Measurements from ENCODE around the gene SPTAN1. TPM values are rescaled to one million over a fixed set of nuclear protein-coding genes. Genes with fewer than 3 reads are reported as not detected.
"Not testable (repeated sequence)": the region's sequence is repeated elsewhere in the genome, so short reads cannot be mapped to it uniquely, and the experiment has no call there.

SPTAN1 gene
- total RNA-seq, 2 experiments from 2014 or later, result 228 TPM

DNA sequence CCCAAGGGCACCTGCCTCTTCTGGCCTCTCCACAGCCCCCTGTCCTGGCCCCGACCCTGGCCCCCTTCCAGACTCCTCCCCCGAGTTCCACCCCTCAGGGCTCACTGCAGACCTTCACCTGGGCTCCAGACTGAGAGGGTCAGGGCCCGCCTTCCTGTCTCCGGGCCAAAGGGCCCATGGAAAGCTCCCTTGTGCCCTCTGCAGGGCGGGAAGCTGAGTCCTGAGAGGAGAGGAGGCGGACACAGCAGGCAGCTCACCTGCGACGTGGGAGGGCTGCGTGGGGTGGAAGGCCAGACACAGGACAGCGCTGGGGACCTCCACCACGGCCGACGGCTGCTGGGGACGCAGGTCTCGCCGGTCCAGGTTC is 83.6 kb downstream of the SPTAN1 start:
- no peak overlapping the region for H3K4me3 Mint-ChIP-seq
- H3K4me1 Mint-ChIP-seq (ENCODE audit: low read depth), result no peaks in the 10 kb centered on the region
- DNase-seq, result no peak
- H3K27ac Mint-ChIP-seq, result no peak overlapping the region
- H3K9me3 Mint-ChIP-seq, result no peaks in the 10 kb centered on the region
- POLR2A ChIA-PET, result no interaction called here
- peaks cover 27% of the 10 kb centered on the region for H3K36me3 Mint-ChIP-seq
- intact Hi-C loops (cut with micrococcal nuclease), result no loop called here
- H3K27me3 Mint-ChIP-seq, result no peaks in the 10 kb centered on the region
- CTCF ChIA-PET, result interaction anchor here (1.4 kb wide), 1 partner anchor 64 kb away, joined by 4 read pairs; no protein-coding TSS in a partner anchor

DNA sequence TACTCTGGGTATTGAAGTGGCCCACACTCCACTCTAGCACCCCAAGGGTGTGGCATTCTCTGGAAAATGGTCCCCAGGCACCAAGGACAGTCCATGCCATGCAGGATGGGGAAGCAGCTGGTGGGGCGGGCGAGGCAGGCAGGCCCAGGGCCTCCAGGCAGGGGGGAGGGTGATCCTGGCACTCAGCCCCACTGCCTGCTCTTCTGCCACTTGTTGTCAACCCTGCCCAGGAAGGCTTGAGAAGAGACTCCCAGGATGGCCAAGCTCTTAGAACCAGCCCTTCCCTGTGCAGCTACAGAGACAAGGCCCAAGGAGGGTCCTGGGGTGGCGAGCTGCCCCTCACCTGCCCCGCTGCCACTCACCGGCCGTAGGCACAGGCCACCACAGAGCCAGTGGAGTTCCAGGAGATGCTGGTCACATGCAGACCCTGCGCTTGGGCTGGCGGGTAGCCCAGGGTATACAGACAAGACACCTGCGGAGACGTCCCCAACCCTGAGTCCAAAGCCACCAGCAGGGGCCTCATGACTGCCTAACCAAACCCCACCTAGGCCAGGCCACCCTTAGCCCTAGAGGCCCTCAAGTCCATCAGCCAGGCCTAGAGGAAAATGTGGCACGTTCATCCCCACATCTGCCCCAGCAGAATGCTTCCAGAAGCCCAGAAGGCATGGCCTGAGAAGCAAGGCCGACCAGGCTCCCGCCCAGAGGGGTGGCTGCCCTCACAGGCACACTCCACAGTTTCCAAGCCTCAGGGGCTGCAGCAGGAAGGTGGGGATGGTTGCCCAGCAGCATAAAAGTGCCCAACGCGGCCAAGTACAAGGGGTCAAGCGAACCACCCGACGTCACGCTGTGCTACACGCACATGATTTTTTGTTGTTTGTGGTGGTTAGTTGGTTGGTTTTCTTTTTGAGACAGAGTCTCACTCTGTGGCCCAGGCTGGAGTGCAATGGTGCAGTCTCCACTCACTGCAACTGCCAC is 84.5 kb downstream of the SPTAN1 start:
- Mint-ChIP-seq H3K27ac (no peak overlapping the region), H3K27me3 (no peaks in the 10 kb centered on the region), H3K4me3 (no peak overlapping the region), H3K9me3 (no peaks in the 10 kb centered on the region), H3K36me3 (peaks cover 25% of the 10 kb centered on the region), H3K4me1 (ENCODE audit: low read depth) (no peaks in the 10 kb centered on the region)
- ChIA-PET CTCF (no interaction called here), POLR2A (no interaction called here)
- intact Hi-C loops (cut with micrococcal nuclease), result no loop called here
- DNase-seq, result no peak

DNA sequence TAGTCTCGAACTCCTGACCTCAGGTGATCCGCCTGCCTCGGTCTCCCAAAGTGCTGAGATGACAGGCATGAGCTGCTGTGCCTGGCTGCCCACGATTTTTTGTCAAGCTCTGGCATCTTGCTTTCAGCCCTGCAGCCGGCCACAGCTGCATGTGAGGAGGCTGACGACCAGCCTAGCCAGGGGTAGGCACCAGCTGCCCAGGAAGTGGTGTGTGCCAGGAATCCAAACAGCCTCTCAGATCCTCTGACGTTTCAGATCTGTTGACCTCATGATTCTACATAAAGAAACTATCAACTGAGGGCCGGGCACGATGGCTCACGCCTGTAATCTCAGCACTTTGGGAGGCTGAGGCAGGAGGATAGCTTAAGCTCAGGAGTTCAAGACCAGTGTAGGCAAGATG is 85.3 kb downstream of the SPTAN1 start:
- Mint-ChIP-seq H3K27ac (no peak overlapping the region), H3K36me3 (peaks cover 18% of the 10 kb centered on the region)
- CTCF ChIA-PET, result no interaction called here

DNA sequence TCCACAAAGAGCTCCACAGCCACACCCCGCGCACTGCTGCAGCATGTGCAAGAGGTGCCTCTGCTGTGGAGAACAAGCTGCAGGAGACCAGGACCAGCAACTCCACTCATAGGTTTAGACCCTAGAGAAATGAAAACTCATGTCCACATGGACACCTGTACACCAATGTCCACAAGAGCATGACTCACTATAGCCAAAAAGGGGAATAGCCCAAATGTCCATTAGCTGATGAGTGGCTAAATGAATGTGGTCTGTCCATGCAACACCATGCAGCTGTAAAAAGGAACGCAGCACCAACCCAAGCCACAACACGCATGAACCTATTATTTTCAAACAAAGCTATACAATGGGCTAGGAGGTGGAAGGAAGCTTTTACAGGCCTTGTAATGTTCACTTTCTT is 86.2 kb downstream of the SPTAN1 start:
- H3K27ac Mint-ChIP-seq, result no peak overlapping the region
- CTCF ChIA-PET, result interaction anchor here (0.6 to 1.0 kb wide), 2 partner anchors 64 to 262 kb away, joined by 3 read pairs; partner anchors contain the start of gene PKN3

More for the DNA sequence above, 85.3 kb downstream of the SPTAN1 start:
- POLR2A ChIA-PET, result interaction anchor here (1.8 kb wide), 1 partner anchor 11 kb away, joined by 6 read pairs; no protein-coding TSS in a partner anchor
- H3K4me3 Mint-ChIP-seq, result no peak overlapping the region
- no peaks in the 10 kb centered on the region for H3K27me3 Mint-ChIP-seq
- H3K9me3 Mint-ChIP-seq, result no peaks in the 10 kb centered on the region
- H3K4me1 Mint-ChIP-seq (ENCODE audit: low read depth), result no peaks in the 10 kb centered on the region
- DNase-seq, result no peak
- intact Hi-C loops (cut with micrococcal nuclease), result no loop called here

DNA sequence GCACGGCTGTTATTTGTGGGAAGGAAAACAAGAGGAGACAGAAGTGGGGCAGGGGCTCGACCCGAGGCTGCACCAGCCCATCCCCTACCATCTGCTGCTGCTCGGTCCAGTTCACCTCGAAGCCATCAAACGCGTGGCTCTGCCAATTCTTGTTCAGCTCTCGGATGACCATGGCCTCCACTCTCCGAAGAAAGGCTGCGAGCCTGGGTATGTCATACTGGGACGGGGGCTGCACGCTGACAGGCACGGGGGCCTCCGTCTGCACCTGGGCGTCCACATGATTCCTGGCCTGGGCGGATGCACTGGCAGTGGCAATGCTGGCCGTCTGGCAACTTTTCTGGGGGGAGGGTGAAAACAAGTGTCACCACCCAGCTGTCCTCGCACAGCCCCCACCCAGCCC is 88.2 kb downstream of the SPTAN1 start:
- Mint-ChIP-seq H3K4me1 (ENCODE audit: low read depth) (no peaks in the 10 kb centered on the region), H3K9me3 (no peaks in the 10 kb centered on the region), H3K36me3 (peaks cover 6% of the 10 kb centered on the region), H3K4me3 (no peak overlapping the region), H3K27me3 (no peaks in the 10 kb centered on the region), H3K27ac (no peak overlapping the region)
- POLR2A ChIA-PET, result no interaction called here
- CTCF ChIA-PET, result no interaction called here
- DNase-seq, result no peak
- intact Hi-C loops (cut with micrococcal nuclease), result no loop called here

More for the DNA sequence above, 86.2 kb downstream of the SPTAN1 start:
- H3K4me3 Mint-ChIP-seq, result no peak overlapping the region
- no peaks in the 10 kb centered on the region for H3K4me1 Mint-ChIP-seq (ENCODE audit: low read depth)
- H3K9me3 Mint-ChIP-seq, result no peaks in the 10 kb centered on the region
- intact Hi-C loops (cut with micrococcal nuclease), result no loop called here
- DNase-seq, result no peak
- peaks cover 11% of the 10 kb centered on the region for H3K36me3 Mint-ChIP-seq
- H3K27me3 Mint-ChIP-seq, result no peaks in the 10 kb centered on the region
- POLR2A ChIA-PET, result interaction anchor here (0.6 to 1.8 kb wide), 2 partner anchors 10 to 64 kb away, joined by 3 to 6 read pairs; no protein-coding TSS in a partner anchor

DNA sequence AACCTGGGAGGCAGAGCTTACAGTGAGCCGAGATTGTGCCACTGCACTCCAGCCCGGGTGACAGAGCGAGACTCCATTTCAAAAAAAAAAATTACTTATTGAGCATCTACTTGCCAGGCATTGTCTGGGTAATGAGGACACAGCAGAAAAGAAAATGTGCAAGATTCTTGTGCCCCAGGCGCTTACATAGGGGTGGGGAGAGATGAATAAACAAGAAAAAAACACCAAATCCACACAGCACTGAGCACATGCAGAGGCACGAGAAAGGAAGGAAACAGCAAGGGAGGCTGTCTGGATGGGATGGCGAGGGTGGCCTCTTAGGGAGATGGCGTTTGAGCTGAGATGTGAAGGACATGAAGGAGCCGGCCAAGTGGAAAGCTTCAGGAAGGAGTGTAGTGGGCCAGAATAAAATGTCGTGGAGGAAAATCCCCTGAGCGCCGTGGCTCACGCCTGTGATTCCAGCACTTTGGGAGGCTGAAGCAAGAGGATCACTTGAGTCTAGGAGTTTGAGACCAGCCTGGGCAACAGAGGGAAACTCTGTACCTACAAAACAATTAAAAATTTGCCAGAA is 90.4 kb downstream of the SPTAN1 start:
- CTCF ChIA-PET, result no interaction called here
- Mint-ChIP-seq H3K27ac (no peak overlapping the region), H3K9me3 (no peaks in the 10 kb centered on the region), H3K27me3 (no peaks in the 10 kb centered on the region), H3K4me1 (ENCODE audit: low read depth) (no peaks in the 10 kb centered on the region), H3K36me3 (peaks cover 6% of the 10 kb centered on the region), H3K4me3 (no peak overlapping the region)
- POLR2A ChIA-PET, result interaction anchor here (0.7 kb wide), 1 partner anchor 42 kb away, joined by 3 read pairs; no protein-coding TSS in a partner anchor
- intact Hi-C loops (cut with micrococcal nuclease), result no loop called here
- DNase-seq, result no peak

DNA sequence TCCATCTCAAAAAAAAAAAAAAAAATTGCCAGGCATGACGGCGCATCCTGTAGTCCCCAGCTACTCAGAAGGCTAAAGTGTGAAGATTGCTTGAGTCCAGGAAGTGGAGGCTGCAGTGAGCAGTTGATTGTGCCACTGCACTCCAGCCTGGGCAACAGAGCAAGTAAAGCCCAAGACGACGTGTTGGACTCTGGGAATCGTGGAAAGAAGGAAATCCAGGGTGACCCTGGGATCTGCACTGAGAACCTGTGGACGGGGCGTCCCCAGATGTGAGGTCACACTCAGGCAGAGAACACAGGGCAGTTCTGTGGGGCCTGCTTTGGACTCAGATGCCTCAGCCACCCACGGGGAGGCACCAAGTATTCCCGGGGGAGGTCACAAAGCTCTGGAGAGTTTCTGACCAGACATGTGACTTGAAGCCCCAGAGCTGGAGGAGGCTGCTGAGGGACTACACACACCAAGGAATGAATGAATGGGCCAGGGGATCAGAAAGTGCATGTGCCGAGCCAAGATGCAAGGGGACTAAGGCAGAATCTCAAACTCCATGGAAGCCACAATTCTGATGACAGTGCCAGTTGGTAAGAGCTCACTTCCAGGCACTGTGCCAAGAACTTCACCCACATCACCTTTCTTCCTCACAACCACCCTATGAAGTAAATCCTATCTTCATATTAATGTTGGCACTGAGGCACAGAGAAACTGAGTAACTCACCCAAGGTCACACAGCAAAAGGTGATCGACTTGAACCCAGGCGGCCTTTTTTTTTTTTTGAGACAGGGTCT is 91.3 kb downstream of the SPTAN1 start:
- Mint-ChIP-seq H3K9me3 (no peaks in the 10 kb centered on the region), H3K27ac (no peak overlapping the region), H3K27me3 (no peaks in the 10 kb centered on the region), H3K36me3 (peaks cover 3% of the 10 kb centered on the region), H3K4me3 (no peak overlapping the region), H3K4me1 (ENCODE audit: low read depth) (no peaks in the 10 kb centered on the region)
- DNase-seq, result no peak
- POLR2A ChIA-PET, result interaction anchor here (0.7 kb wide), 1 partner anchor 41 kb away, joined by 3 read pairs; no protein-coding TSS in a partner anchor
- intact Hi-C loops (cut with micrococcal nuclease), result no loop called here
- CTCF ChIA-PET, result interaction anchor here (0.6 kb wide), 1 partner anchor 299 kb away, joined by 3 read pairs; no protein-coding TSS in a partner anchor

DNA sequence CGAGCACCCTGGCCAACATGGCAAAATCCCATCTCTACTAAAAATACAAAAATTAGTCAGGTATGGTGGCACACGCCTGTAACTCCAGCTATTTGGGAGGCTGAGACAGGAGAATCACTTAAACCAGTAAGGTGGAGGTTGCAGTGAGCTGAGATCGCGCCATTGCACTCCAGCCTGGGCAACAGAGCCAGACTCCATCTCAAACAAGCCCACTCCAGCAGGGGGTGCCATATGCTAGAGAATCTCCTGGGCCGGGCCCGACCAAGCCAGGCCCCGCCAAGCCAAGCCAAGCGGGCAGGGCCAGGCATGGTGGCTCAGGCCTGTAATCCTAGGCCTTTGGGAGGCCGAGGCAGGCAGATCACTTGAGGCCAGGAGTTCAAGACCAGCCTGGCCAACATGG is 95.8 kb downstream of the SPTAN1 start:
- H3K4me3 Mint-ChIP-seq; H3K27me3 Mint-ChIP-seq; H3K36me3 Mint-ChIP-seq; H3K4me1 Mint-ChIP-seq (ENCODE audit: low read depth); H3K9me3 Mint-ChIP-seq; POLR2A ChIA-PET; H3K27ac Mint-ChIP-seq: not testable (repeated sequence)
- peak; percentile 81 for DNase-seq
- CTCF ChIA-PET, result interaction anchor here (0.6 to 1.7 kb wide), 9 partner anchors 35 to 280 kb away, joined by 3 to 6 read pairs (median 3); partner anchors contain the start of genes ENDOG and ZDHHC12
- intact Hi-C loops (cut with micrococcal nuclease), result loop anchor here (5.0 kb wide), 1 partner anchor 279 kb away; no protein-coding TSS in a partner anchor

DNA sequence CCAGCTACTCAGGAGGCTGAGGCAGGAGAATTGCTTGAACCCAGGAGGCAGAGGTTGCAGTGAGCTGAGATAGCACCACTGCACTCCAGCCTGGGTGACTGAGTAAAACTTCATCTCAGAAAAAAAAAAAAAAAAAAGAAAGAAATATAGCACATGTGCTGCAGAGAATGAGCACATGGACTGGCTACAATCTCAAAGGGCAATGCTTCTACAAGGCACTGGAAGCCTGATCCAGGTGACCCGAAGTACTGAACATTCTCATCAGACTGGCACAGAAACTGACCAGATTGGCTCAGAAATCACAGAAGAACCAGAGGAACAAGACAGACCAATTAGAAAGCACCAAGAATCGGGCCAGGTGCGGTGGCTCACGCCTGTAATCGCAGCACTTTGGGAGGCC is 99.4 kb downstream of the SPTAN1 start:
- intact Hi-C loops (cut with micrococcal nuclease), result no loop called here
- no peaks in the 10 kb centered on the region for H3K36me3 Mint-ChIP-seq
- DNase-seq, result no peak
- H3K27ac Mint-ChIP-seq, result no peak overlapping the region
- POLR2A ChIA-PET, result no interaction called here
- peaks cover 2% of the 10 kb centered on the region for H3K4me1 Mint-ChIP-seq (ENCODE audit: low read depth)
- H3K27me3 Mint-ChIP-seq, result no peaks in the 10 kb centered on the region
- H3K9me3 Mint-ChIP-seq, result no peaks in the 10 kb centered on the region
- no peak overlapping the region for H3K4me3 Mint-ChIP-seq
- CTCF ChIA-PET, result no interaction called here

DNA sequence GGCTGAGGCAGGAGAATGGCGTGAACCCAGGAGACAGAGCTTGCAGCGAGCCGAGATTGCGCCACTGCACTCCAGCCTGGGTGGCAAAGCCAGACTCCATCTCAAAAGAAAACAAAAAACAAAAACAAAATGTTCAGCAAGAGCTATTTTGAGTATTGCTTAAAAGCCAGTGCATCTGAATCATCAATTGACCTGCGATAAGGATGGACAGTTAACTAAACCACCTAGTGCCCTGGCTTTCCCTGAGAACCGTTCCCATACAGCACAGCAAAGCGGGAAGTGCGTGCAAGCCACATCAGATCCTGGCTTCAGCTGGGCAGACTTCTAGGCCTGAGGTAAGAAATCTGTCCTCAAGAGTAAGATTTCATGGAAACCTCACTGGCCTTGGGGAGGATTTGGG is 101.5 kb downstream of the SPTAN1 start:
- Mint-ChIP-seq H3K4me3 (no peak overlapping the region), H3K36me3 (no peaks in the 10 kb centered on the region)
- POLR2A ChIA-PET, result interaction anchor here (0.6 to 1.3 kb wide), 2 partner anchors 36 to 271 kb away, joined by 3 to 4 read pairs; partner anchors contain the start of gene SET

DNA sequence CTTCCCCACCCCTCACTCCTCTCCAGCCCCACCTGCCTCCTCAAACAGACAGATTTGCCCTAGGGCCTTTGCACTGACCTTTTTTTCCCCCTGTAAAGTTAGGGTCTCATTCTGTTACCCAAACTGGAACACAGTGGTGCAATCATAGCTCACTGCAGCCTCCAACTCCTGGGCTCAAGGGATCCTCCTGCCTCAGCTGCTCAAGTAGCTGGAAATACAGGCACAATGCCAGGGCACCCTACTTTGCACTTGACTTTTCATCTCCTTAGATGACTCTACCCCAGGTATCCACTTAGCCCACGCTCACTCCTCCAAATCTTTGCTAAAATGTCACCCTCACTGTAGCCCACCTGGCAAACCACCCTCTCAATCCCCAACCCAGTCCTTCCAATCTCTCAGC is 102.1 kb downstream of the SPTAN1 start:
- ChIA-PET POLR2A (interaction anchor here (1.3 kb wide), 1 partner anchor 35 kb away, joined by 3 read pairs; the partner anchor contains the start of gene SET), CTCF (interaction anchor here (1.2 kb wide), 1 partner anchor 164 kb away, joined by 4 read pairs; the partner anchor contains the start of gene ENDOG)
- no peak for DNase-seq
- Mint-ChIP-seq H3K9me3 (no peaks in the 10 kb centered on the region), H3K27ac (no peak overlapping the region), H3K4me1 (ENCODE audit: low read depth) (peaks cover 7% of the 10 kb centered on the region), H3K36me3 (no peaks in the 10 kb centered on the region), H3K4me3 (peak overlapping the region; percentile 38), H3K27me3 (no peaks in the 10 kb centered on the region)
- intact Hi-C loops (cut with micrococcal nuclease), result no loop called here

More for the DNA sequence above, 101.5 kb downstream of the SPTAN1 start:
- CTCF ChIA-PET, result interaction anchor here (0.6 to 1.2 kb wide), 2 partner anchors 57 to 164 kb away, joined by 3 to 4 read pairs; partner anchors contain the start of gene ENDOG
- DNase-seq, result no peak
- Mint-ChIP-seq H3K9me3 (no peaks in the 10 kb centered on the region), H3K4me1 (ENCODE audit: low read depth) (peaks cover 7% of the 10 kb centered on the region), H3K27ac (no peak overlapping the region), H3K27me3 (no peaks in the 10 kb centered on the region)
- intact Hi-C loops (cut with micrococcal nuclease), result no loop called here
